HG03571 (cell line): ENCODE measurements around the gene VAMP1.
A peak's percentile ranks its signal among the peaks of the same experiment; 100 is the strongest.
"Not testable (repeated sequence)": the region's sequence is repeated elsewhere in the genome, so short reads cannot be mapped to it uniquely, and the experiment has no call there.

Source experiments
- ATAC-seq: cut with Tn5 transposase; IDR thresholded peaks from one replicate; pipeline ENCODE4 v1.9.1; 2021; ENCODE audit not compliant: unreplicated experiment

The VAMP1 gene

GRCh38 chr12:6470375-6471163, at the start of gene VAMP1:
Gene VAMP1 (minus strand): TSS chr12:6470677. CDS start chr12:6470531, 146 bp downstream.
- peak; percentile 82 for ATAC-seq

GRCh38 chr12:6520186-6520585, 49.7 kb upstream of the VAMP1 start:
- ATAC-seq, result no peak

GRCh38 chr12:6508087-6508486, 37.6 kb upstream of the VAMP1 start:
- no peak for ATAC-seq

- ATAC-seq, result no peak
Observed at GRCh38 chr12:6507102-6507998, 36.9 kb upstream of the VAMP1 start.

GRCh38 chr12:6500466-6500865, 30.0 kb upstream of the VAMP1 start:
- no peak for ATAC-seq

- not testable (repeated sequence) for ATAC-seq
Observed at GRCh38 chr12:6497291-6497690, 26.8 kb upstream of the VAMP1 start.

- ATAC-seq, result no peak
Observed at GRCh38 chr12:6494968-6495367, 24.5 kb upstream of the VAMP1 start.

- ATAC-seq, result peak; percentile 29
Observed at GRCh38 chr12:6494258-6494743, 23.8 kb upstream of the VAMP1 start.

GRCh38 chr12:6493497-6494257, 23.2 kb upstream of the VAMP1 start, which contains the start of gene NCAPD2:
Gene NCAPD2 (plus strand): TSS chr12:6494102. CDS start chr12:6495099, 997 bp downstream.
- ATAC-seq, result peak; percentile 89

GRCh38 chr12:6492838-6493496, 22.5 kb upstream of the VAMP1 start, which contains the start of gene MRPL51:
Gene MRPL51 (minus strand): TSS chr12:6493262. CDS start chr12:6493136, 126 bp downstream.
- ATAC-seq, result peak; percentile 60

GRCh38 chr12:6490673-6491072, 20.2 kb upstream of the VAMP1 start:
- not testable (repeated sequence) for ATAC-seq

- no peak for ATAC-seq
Observed at GRCh38 chr12:6489449-6489848, 19.0 kb upstream of the VAMP1 start.

GRCh38 chr12:6488240-6488639, 17.8 kb upstream of the VAMP1 start:
- no peak for ATAC-seq

- no peak for ATAC-seq
Observed at GRCh38 chr12:6478416-6478815, 7.9 kb upstream of the VAMP1 start.

- not testable (repeated sequence) for ATAC-seq
Observed at GRCh38 chr12:6477601-6478377, 7.3 kb upstream of the VAMP1 start.

- ATAC-seq, result no peak
Observed at GRCh38 chr12:6476489-6476888, 6.0 kb upstream of the VAMP1 start.

GRCh38 chr12:6475233-6475975, 4.9 kb upstream of the VAMP1 start:
- ATAC-seq, result not testable (repeated sequence)

- ATAC-seq, result no peak
Observed at GRCh38 chr12:6472491-6472890, 2.0 kb upstream of the VAMP1 start.

- no peak for ATAC-seq
Observed at GRCh38 chr12:6471989-6472360, 1.5 kb upstream of the VAMP1 start.
